K562 (cell line): ENCODE measurements around the gene MMEL1. TPM values are rescaled to one million over a fixed set of nuclear protein-coding genes. Genes with fewer than 3 reads are reported as not detected.

Experiments
- DDX20 ChIP-seq: fragments of 450-650 bp; IDR thresholded peaks from 2 replicates; pipeline ENCODE4 v1.6.1; 2016; ENCODE audit warnings: missing genetic modification characterization, low read depth, mild to moderate bottlenecking, missing compliant biosample characterization, moderate library complexity
- FOXJ3 ChIP-seq: sonication (generic); formaldehyde crosslinking; IDR thresholded peaks from 2 replicates; pipeline ENCODE4 v1.4.0; 2020; ENCODE audit warnings: mild to moderate bottlenecking, missing genetic modification reagents
- HDAC1 ChIP-seq, 2 experiments: fragments of 450-650 bp; IDR thresholded peaks; 2 replicates each; pipeline ENCODE4 v1.6.1; 2016 to 2017; ENCODE audit warnings: inconsistent platforms in 1 of 2, mild to moderate bottlenecking in 1 of 2, moderate library complexity in 1 of 2
- LCOR ChIP-seq: sonication (generic); formaldehyde crosslinking; IDR thresholded peaks from 2 replicates; pipeline ENCODE4 v1.8.0; 2022; ENCODE audit warnings: mild to moderate bottlenecking, missing genetic modification reagents
- NUFIP1 ChIP-seq: fragments of 450-650 bp; IDR thresholded peaks from 2 replicates; pipeline ENCODE4 v1.6.1; 2018; ENCODE audit not compliant: partially characterized antibody
- RB1 ChIP-seq: fragments of 450-650 bp; IDR thresholded peaks from 2 replicates; pipeline ENCODE4 v1.6.1; 2017; ENCODE audit warnings: low read depth, mild to moderate bottlenecking
- RFX7 ChIP-seq: fragments of 250-450 bp; sonication (Bioruptor Pico); IDR thresholded peaks from 2 replicates; pipeline ENCODE4 v1.5.1; 2021; ENCODE audit warnings: mild to moderate bottlenecking
- SREBF1 ChIP-seq: fragments of 150-350 bp; IDR thresholded peaks from 2 replicates; pipeline ENCODE4 v1.6.1; 2014; ENCODE audit warnings: antibody characterized with exemption, low read depth, low read length, borderline replicate concordance
- ZNF347 ChIP-seq: fragments of 450-650 bp; formaldehyde crosslinking; IDR thresholded peaks from 2 replicates; pipeline ENCODE4 v1.4.0; 2020; ENCODE audit warnings: low read depth, mild to moderate bottlenecking, moderate library complexity
- ZNF561 ChIP-seq: fragments of 450-650 bp; formaldehyde crosslinking; conservative IDR thresholded peaks from 2 replicates; pipeline ENCODE4 v1.4.0; 2020; ENCODE audit warnings: mild to moderate bottlenecking, moderate library complexity
- ZNF695 ChIP-seq: fragments of 450-650 bp; formaldehyde crosslinking; IDR thresholded peaks from 2 replicates; pipeline ENCODE4 v1.4.0; 2020; ENCODE audit warnings: mild to moderate bottlenecking, moderate library complexity
- ZNF764 ChIP-seq: fragments of 250-450 bp; sonication (Bioruptor Pico); IDR thresholded peaks from 2 replicates; pipeline ENCODE4 v1.4.0; 2020; ENCODE audit warnings: low read depth, mild to moderate bottlenecking, moderate library complexity
- polyA plus RNA-seq, 8 experiments: library from polyadenylated mRNA; depleted of rRNA in 4 of 8; stranded (reverse) in 5 of 8; unstranded in 3 of 8; fragments of >200 nt; fragmentation: Nextera tagmentation in 2 of 8; fragmentation: Illumina TruSeq in 1 of 8; extraction: Ambion mirVana in 2 of 8; extraction: Trizol in 1 of 8; gene quantifications; 2 replicates each; pipeline versions ENCODE4 v1.2.1 to v1.2.3, GENCODE V29; 2011 to 2014; ENCODE audit warnings: inconsistent platforms in 1 of 8, missing spikeins in 1 of 8
- total RNA-seq, 7 experiments: library from RNA; depleted of rRNA in 6 of 7; stranded (reverse); fragments of >200 nt in 6 of 7; fragmentation: Illumina TruSeq in 2 of 7; extraction: Trizol in 2 of 7; gene quantifications; 2 replicates each; pipeline versions ENCODE4 v1.2.1 to v1.2.3, GENCODE V29; 2011 to 2021; ENCODE audit warnings: low replicate concordance in 1 of 7
- TF ChIP-seq, protein P1 (sequence below): fragments of 250-450 bp; sonication (Bioruptor Pico); IDR thresholded peaks from 2 replicates; pipeline ENCODE4 v1.4.0; 2020
- TF ChIP-seq, protein P2 (sequence below): fragments of 250-450 bp; sonication (Bioruptor Pico); IDR thresholded peaks from 2 replicates; pipeline ENCODE4 v1.4.0; 2020; ENCODE audit warnings: mild to moderate bottlenecking, moderate library complexity
- TF ChIP-seq, protein P3 (sequence below), 3 experiments: IDR thresholded peaks in 2 of 3; conservative IDR thresholded peaks in 1 of 3; 2 replicates each; pipeline ENCODE4 v1.5.1; 2011 to 2012; ENCODE audit warnings: low read length in 3 of 3, mild to moderate bottlenecking in 3 of 3, control low read depth in 2 of 3, improper control_type of control experiment in 1 of 3, inconsistent platforms in 1 of 3, low read depth in 1 of 3, mixed read lengths in 1 of 3, moderate library complexity in 1 of 3; ENCODE audit not compliant: insufficient read depth in 2 of 3
- TF ChIP-seq, protein P4 (sequence below), 2 experiments: fragments of 450-650 bp; IDR thresholded peaks; 2 replicates each; pipeline ENCODE4 v1.6.1; 2016

Gene MMEL1
- total and polyA plus RNA-seq, 9 of the 15 experiments (the other 6 are each of a cell fraction or from before 2014, with no cell fraction given), result not detected

DNA sequence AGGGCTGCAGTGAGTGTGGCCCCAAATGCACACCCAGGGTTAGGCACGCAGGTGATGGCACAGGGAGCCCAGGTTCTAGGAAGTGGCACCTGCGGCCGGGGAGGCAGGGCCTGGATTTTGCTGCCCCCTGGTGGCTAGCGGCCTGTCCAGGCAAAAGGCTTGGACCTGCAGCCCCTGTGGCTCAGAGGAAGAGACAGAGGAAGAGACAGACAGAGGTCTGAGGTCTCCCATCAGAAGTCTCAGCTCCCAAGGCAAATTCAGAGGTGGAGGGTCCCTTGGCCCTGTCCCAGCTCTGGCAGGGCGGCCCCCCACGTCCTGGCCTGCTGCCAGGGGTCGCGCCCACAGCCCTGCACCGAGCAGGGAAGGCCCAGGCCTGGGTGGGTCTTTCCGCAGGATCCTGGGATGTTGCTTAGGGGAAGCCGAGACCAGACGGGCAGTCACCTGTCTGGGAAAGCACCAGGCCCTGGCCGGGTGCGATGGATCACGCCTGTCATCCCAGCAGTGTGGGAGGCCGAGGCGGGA, 84.7 kb downstream of the MMEL1 start (continued):
- TF ChIP-seq, protein P1, sequence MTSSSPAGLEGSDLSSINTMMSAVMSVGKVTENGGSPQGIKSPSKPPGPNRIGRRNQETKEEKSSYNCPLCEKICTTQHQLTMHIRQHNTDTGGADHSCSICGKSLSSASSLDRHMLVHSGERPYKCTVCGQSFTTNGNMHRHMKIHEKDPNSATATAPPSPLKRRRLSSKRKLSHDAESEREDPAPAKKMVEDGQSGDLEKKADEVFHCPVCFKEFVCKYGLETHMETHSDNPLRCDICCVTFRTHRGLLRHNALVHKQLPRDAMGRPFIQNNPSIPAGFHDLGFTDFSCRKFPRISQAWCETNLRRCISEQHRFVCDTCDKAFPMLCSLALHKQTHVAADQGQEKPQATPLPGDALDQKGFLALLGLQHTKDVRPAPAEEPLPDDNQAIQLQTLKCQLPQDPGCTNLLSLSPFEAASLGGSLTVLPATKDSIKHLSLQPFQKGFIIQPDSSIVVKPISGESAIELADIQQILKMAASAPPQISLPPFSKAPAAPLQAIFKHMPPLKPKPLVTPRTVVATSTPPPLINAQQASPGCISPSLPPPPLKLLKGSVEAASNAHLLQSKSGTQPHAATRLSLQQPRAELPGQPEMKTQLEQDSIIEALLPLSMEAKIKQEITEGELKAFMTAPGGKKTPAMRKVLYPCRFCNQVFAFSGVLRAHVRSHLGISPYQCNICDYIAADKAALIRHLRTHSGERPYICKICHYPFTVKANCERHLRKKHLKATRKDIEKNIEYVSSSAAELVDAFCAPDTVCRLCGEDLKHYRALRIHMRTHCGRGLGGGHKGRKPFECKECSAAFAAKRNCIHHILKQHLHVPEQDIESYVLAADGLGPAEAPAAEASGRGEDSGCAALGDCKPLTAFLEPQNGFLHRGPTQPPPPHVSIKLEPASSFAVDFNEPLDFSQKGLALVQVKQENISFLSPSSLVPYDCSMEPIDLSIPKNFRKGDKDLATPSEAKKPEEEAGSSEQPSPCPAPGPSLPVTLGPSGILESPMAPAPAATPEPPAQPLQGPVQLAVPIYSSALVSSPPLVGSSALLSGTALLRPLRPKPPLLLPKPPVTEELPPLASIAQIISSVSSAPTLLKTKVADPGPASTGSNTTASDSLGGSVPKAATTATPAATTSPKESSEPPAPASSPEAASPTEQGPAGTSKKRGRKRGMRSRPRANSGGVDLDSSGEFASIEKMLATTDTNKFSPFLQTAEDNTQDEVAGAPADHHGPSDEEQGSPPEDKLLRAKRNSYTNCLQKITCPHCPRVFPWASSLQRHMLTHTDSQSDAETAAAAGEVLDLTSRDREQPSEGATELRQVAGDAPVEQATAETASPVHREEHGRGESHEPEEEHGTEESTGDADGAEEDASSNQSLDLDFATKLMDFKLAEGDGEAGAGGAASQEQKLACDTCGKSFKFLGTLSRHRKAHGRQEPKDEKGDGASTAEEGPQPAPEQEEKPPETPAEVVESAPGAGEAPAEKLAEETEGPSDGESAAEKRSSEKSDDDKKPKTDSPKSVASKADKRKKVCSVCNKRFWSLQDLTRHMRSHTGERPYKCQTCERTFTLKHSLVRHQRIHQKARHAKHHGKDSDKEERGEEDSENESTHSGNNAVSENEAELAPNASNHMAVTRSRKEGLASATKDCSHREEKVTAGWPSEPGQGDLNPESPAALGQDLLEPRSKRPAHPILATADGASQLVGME (CRISPR knock-in tag), result peak; percentile 52; the same call in 1 of the 2 replicates
- TF ChIP-seq ZNF764 (CRISPR knock-in tag) (no peak), RFX7 (CRISPR knock-in tag) (no peak), NUFIP1 (no peak), ZNF347 (CRISPR knock-in tag) (0 out of 2 replicates have a peak, but pooled peaks have one; percentile 33), RB1 (peak; percentile 53; the same call in 1 of the 2 replicates), ZNF561 (CRISPR knock-in tag) (no peak), SREBF1 (no peak), LCOR (CRISPR knock-in tag) (0 out of 2 replicates have a peak, but pooled peaks have one; percentile 58), FOXJ3 (no peak), ZNF695 (CRISPR knock-in tag) (no peak), HDAC1 (IDR thresholded peaks at IDR 0.05) (no peak), DDX20 (tag) (no peak)
- TF ChIP-seq, protein P2, sequence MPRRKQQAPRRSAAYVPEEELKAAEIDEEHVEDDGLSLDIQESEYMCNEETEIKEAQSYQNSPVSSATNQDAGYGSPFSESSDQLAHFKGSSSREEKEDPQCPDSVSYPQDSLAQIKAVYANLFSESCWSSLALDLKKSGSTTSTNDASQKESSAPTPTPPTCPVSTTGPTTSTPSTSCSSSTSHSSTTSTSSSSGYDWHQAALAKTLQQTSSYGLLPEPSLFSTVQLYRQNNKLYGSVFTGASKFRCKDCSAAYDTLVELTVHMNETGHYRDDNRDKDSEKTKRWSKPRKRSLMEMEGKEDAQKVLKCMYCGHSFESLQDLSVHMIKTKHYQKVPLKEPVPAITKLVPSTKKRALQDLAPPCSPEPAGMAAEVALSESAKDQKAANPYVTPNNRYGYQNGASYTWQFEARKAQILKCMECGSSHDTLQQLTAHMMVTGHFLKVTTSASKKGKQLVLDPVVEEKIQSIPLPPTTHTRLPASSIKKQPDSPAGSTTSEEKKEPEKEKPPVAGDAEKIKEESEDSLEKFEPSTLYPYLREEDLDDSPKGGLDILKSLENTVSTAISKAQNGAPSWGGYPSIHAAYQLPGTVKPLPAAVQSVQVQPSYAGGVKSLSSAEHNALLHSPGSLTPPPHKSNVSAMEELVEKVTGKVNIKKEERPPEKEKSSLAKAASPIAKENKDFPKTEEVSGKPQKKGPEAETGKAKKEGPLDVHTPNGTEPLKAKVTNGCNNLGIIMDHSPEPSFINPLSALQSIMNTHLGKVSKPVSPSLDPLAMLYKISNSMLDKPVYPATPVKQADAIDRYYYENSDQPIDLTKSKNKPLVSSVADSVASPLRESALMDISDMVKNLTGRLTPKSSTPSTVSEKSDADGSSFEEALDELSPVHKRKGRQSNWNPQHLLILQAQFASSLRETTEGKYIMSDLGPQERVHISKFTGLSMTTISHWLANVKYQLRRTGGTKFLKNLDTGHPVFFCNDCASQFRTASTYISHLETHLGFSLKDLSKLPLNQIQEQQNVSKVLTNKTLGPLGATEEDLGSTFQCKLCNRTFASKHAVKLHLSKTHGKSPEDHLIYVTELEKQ (CRISPR knock-in tag), result no peak
- TF ChIP-seq, protein P3, sequence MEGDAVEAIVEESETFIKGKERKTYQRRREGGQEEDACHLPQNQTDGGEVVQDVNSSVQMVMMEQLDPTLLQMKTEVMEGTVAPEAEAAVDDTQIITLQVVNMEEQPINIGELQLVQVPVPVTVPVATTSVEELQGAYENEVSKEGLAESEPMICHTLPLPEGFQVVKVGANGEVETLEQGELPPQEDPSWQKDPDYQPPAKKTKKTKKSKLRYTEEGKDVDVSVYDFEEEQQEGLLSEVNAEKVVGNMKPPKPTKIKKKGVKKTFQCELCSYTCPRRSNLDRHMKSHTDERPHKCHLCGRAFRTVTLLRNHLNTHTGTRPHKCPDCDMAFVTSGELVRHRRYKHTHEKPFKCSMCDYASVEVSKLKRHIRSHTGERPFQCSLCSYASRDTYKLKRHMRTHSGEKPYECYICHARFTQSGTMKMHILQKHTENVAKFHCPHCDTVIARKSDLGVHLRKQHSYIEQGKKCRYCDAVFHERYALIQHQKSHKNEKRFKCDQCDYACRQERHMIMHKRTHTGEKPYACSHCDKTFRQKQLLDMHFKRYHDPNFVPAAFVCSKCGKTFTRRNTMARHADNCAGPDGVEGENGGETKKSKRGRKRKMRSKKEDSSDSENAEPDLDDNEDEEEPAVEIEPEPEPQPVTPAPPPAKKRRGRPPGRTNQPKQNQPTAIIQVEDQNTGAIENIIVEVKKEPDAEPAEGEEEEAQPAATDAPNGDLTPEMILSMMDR (IDR thresholded peaks at IDR 0.05 in 2 of 3, conservative IDR thresholded peaks at IDR 0.05 in 1 of 3; ENCODE audit: insufficient read depth in 2 of 3, low read depth in 1 of 3, low read length in 3 of 3), result peak; percentile 94 to 97 (median 96)
- TF ChIP-seq, protein P4, sequence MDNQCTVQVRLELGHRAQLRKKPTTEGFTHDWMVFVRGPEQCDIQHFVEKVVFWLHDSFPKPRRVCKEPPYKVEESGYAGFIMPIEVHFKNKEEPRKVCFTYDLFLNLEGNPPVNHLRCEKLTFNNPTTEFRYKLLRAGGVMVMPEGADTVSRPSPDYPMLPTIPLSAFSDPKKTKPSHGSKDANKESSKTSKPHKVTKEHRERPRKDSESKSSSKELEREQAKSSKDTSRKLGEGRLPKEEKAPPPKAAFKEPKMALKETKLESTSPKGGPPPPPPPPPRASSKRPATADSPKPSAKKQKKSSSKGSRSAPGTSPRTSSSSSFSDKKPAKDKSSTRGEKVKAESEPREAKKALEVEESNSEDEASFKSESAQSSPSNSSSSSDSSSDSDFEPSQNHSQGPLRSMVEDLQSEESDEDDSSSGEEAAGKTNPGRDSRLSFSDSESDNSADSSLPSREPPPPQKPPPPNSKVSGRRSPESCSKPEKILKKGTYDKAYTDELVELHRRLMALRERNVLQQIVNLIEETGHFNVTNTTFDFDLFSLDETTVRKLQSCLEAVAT (IDR thresholded peaks at IDR 0.05), result no peak
